Measurements from ENCODE around the gene PGGT1B.

DNA sequence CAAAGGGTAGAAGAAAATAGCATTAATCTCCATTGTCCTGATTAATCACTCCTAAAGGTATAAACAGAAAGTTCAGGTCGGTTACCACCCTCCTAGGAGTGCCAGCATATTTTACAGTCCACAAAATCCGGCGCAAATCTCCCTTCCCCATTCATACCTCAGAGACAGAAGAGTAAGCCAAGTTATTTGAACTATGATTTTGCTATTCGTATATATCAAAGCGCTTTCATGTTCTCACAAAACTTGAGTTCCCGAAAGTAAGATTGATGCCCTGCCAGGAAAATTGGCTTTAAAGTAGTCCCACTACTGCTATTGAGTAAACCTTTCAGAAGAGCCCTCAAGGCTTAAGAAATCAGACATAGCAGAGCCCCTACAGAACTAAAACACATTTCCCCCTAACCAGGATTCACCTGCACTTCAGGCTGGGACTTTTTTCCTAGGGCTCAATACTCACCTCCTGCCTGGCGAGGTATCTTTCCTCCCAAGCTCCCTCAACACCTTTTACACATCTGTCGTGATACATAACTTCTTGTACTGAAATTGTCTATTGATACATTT is 71.1 kb downstream of the PGGT1B start:
- TF ChIP-seq EZH2phosphoT487 (conservative IDR thresholded peaks at IDR 0.05; ENCODE audit: low read length) (no peak), CTCF (IDR thresholded peaks at IDR 0.05; ENCODE audit: insufficient read depth, low read length, poor library complexity, severe bottlenecking) (no peak)

Data from SU-DHL-6 (cell line).